Measurements from ENCODE around the gene NINL. TPM values are rescaled to one million over a fixed set of nuclear protein-coding genes. Genes with fewer than 3 reads are reported as not detected.

The NINL gene
- total RNA-seq, 1 donor from 2014 or later: 5.0 TPM

- no peaks in the 10 kb centered on the region for H3K27me3 ChIP-seq (ENCODE audit: control insufficient read depth, insufficient read depth, low read length)
- TF ChIP-seq CTCF (IDR thresholded peaks at IDR 0.05; ENCODE audit: insufficient read depth, low read length, severe bottlenecking): no peak
- H3K36me3 ChIP-seq (ENCODE audit: control insufficient read depth, insufficient read depth, low read length): peaks cover 1% of the 10 kb centered on the region
- H3K4me3 ChIP-seq (ENCODE audit: low read depth, low read length): no peak overlapping the region
- DNase-seq (ENCODE audit: low read depth) (no peak), FAIRE-seq (no peak)
These were observed 35.4 kb downstream of the NINL start for GRCh38 chr20:25549843-25550477.

GRCh38 chr20:25549172-25549773 lies 36.1 kb downstream of the NINL start:
- H3K27me3 ChIP-seq (ENCODE audit: control insufficient read depth, insufficient read depth, low read length): no peaks in the 10 kb centered on the region
- H3K36me3 ChIP-seq (ENCODE audit: control insufficient read depth, insufficient read depth, low read length): peaks cover 1% of the 10 kb centered on the region
- no peak for TF ChIP-seq CTCF (IDR thresholded peaks at IDR 0.05; ENCODE audit: insufficient read depth, low read length, severe bottlenecking)
- no peak for FAIRE-seq
- H3K4me3 ChIP-seq (ENCODE audit: low read depth, low read length): no peak overlapping the region
- DNase-seq (ENCODE audit: low read depth): no peak

- peaks cover 1% of the 10 kb centered on the region for H3K36me3 ChIP-seq (ENCODE audit: control insufficient read depth, insufficient read depth, low read length)
- H3K27me3 ChIP-seq (ENCODE audit: control insufficient read depth, insufficient read depth, low read length): no peaks in the 10 kb centered on the region
- no peak overlapping the region for H3K4me3 ChIP-seq (ENCODE audit: low read depth, low read length)
- no peak for DNase-seq (ENCODE audit: low read depth)
- TF ChIP-seq CTCF (IDR thresholded peaks at IDR 0.05; ENCODE audit: insufficient read depth, low read length, severe bottlenecking): no peak
- no peak for FAIRE-seq
These were observed 36.7 kb downstream of the NINL start for GRCh38 chr20:25548613-25549086.

- H3K36me3 ChIP-seq (ENCODE audit: control insufficient read depth, insufficient read depth, low read length): peaks cover 1% of the 10 kb centered on the region
- no peak for TF ChIP-seq CTCF (IDR thresholded peaks at IDR 0.05; ENCODE audit: insufficient read depth, low read length, severe bottlenecking)
- no peaks in the 10 kb centered on the region for H3K27me3 ChIP-seq (ENCODE audit: control insufficient read depth, insufficient read depth, low read length)
- no peak for FAIRE-seq
- H3K4me3 ChIP-seq (ENCODE audit: low read depth, low read length): no peak overlapping the region
- DNase-seq (ENCODE audit: low read depth): no peak
These were observed 37.3 kb downstream of the NINL start for GRCh38 chr20:25547999-25548398.

- Histone ChIP-seq H3K27me3 (ENCODE audit: control insufficient read depth, insufficient read depth, low read length) (no peaks in the 10 kb centered on the region), H3K4me3 (ENCODE audit: low read depth, low read length) (no peak overlapping the region), H3K36me3 (ENCODE audit: control insufficient read depth, insufficient read depth, low read length) (no peaks in the 10 kb centered on the region)
- DNase-seq (ENCODE audit: low read depth) (no peak), FAIRE-seq (no peak)
- no peak for TF ChIP-seq CTCF (IDR thresholded peaks at IDR 0.05; ENCODE audit: insufficient read depth, low read length, severe bottlenecking)
These were observed 38.3 kb downstream of the NINL start for GRCh38 chr20:25547063-25547462.

Measured in bronchial epithelial cell (primary cell).